Neural cell (in vitro differentiated cells): ENCODE results near the gene COLEC12. TPM values are rescaled to one million over a fixed set of nuclear protein-coding genes. Genes with fewer than 3 reads are reported as not detected.

Experiments used
- H2AFZ ChIP-seq: fragments of 200-600, 300-800 bp; sonication (generic), shearing (Covaris generic); 2 replicates; pipeline ENCODE4 v1.6.0; 2014; ENCODE audit warnings: low read depth, mild to moderate bottlenecking, antibody characterized with exemption, low read length, moderate library complexity
- H3F3A ChIP-seq: fragments of 200-600 bp; shearing (Covaris generic); 2 replicates; pipeline ENCODE4 v1.6.1; 2016; ENCODE audit warnings: mild to moderate bottlenecking, moderate library complexity, mixed read lengths, antibody characterized with exemption, low read length; ENCODE audit not compliant: insufficient read depth, poor library complexity, severe bottlenecking
- H3K27ac ChIP-seq: fragments of 200-600, 300-800 bp; sonication (generic), shearing (Covaris generic); 2 replicates; pipeline ENCODE4 v1.5.1; 2014; ENCODE audit warnings: mild to moderate bottlenecking, low read length, moderate library complexity
- H3K27me3 ChIP-seq: fragments of 300-800, 200-600 bp; sonication (generic), shearing (Covaris generic); 2 replicates; pipeline ENCODE4 v1.6.0; 2014; ENCODE audit warnings: mild to moderate bottlenecking, low read depth, low read length, moderate library complexity; ENCODE audit not compliant: insufficient read depth
- H3K36me3 ChIP-seq: fragments of 300-800, 200-600 bp; sonication (generic), shearing (Covaris generic); 2 replicates; pipeline ENCODE4 v1.5.1; 2014; ENCODE audit warnings: mild to moderate bottlenecking, antibody characterized with exemption, low read length, moderate library complexity; ENCODE audit not compliant: insufficient read depth
- H3K4me2 ChIP-seq: fragments of 300-800, 200-600 bp; sonication (generic), shearing (Covaris generic); 2 replicates; pipeline ENCODE4 v1.6.0; 2014; ENCODE audit warnings: mild to moderate bottlenecking, low read length
- H3K4me3 ChIP-seq: fragments of 300-800, 200-600 bp; sonication (generic), shearing (Covaris generic); 2 replicates; pipeline ENCODE4 v1.5.1; 2014; ENCODE audit warnings: mild to moderate bottlenecking, low read length, moderate library complexity
- H3K79me2 ChIP-seq: fragments of 200-600 bp; shearing (Covaris generic); replicated peaks from 2 replicates; pipeline ENCODE4 v1.6.0; 2014; ENCODE audit warnings: mild to moderate bottlenecking, low read length, moderate library complexity; ENCODE audit not compliant: insufficient read depth
- H3K9ac ChIP-seq: fragments of 300-800, 200-600 bp; sonication (generic), shearing (Covaris generic); 2 replicates; pipeline ENCODE4 v1.6.1; 2016; ENCODE audit warnings: mild to moderate bottlenecking, low read length, mixed read lengths
- H3K9me2 ChIP-seq: fragments of 200-600 bp; shearing (Covaris generic); 2 replicates; pipeline ENCODE4 v1.6.1; 2016; ENCODE audit warnings: mild to moderate bottlenecking, low read length, mixed read lengths; ENCODE audit not compliant: insufficient read depth
- H3K9me3 ChIP-seq: fragments of 200-600, 300-800 bp; sonication (generic), shearing (Covaris generic); 2 replicates; pipeline ENCODE4 v1.6.1; 2016; ENCODE audit warnings: mild to moderate bottlenecking, mixed run types, low read length, moderate library complexity, mixed read lengths
- H4K20me1 ChIP-seq: fragments of 200-600 bp; shearing (Covaris generic); 2 replicates; pipeline ENCODE4 v1.6.1; 2016; ENCODE audit warnings: mild to moderate bottlenecking, mixed run types; ENCODE audit not compliant: insufficient read depth
- CTCF ChIP-seq: fragments of 450-650 bp; IDR thresholded peaks from 2 replicates; pipeline ENCODE4 v1.5.1; 2014; ENCODE audit warnings: antibody characterized with exemption, mild to moderate bottlenecking, moderate library complexity; ENCODE audit not compliant: poor library complexity, severe bottlenecking
- EP300 ChIP-seq: fragments of 450-650 bp; conservative IDR thresholded peaks from 2 replicates; pipeline ENCODE4 v1.6.1; 2014; ENCODE audit warnings: antibody characterized with exemption, mild to moderate bottlenecking, moderate library complexity; ENCODE audit not compliant: poor library complexity, severe bottlenecking
- EZH2 ChIP-seq: fragments of 200-600, 300-800 bp; shearing (Covaris generic), sonication (generic); IDR thresholded peaks from 2 replicates; pipeline ENCODE4 v1.6.1; 2014; ENCODE audit warnings: antibody characterized with exemption, low read length, borderline replicate concordance, mild to moderate bottlenecking; ENCODE audit not compliant: insufficient read depth, poor library complexity, severe bottlenecking
- MXI1 ChIP-seq: fragments of 450-650 bp; conservative IDR thresholded peaks from 2 replicates; pipeline ENCODE4 v1.6.1; 2014; ENCODE audit warnings: antibody characterized with exemption, mild to moderate bottlenecking; ENCODE audit not compliant: poor library complexity, severe bottlenecking
- POLR2AphosphoS5 ChIP-seq: IDR thresholded peaks from 2 replicates; pipeline ENCODE4 v1.6.1; 2012
- RAD21 ChIP-seq: fragments of 450-650 bp; conservative IDR thresholded peaks from 2 replicates; pipeline ENCODE4 v1.6.1; 2014; ENCODE audit warnings: antibody characterized with exemption, mild to moderate bottlenecking, moderate library complexity
- REST ChIP-seq: IDR thresholded peaks from 2 replicates; pipeline ENCODE4 v1.6.1; 2012; ENCODE audit warnings: borderline replicate concordance
- SMC3 ChIP-seq: fragments of 450-650 bp; conservative IDR thresholded peaks from 2 replicates; pipeline ENCODE4 v1.6.1; 2014; ENCODE audit warnings: antibody characterized with exemption, mild to moderate bottlenecking, moderate library complexity; ENCODE audit not compliant: poor library complexity
- TAF1 ChIP-seq: IDR thresholded peaks from 2 replicates; pipeline ENCODE4 v1.6.1; 2012; ENCODE audit warnings: low read depth
- polyA plus RNA-seq: library from polyadenylated mRNA; depleted of rRNA; stranded (reverse); fragments of >200 nt; gene quantifications from 2 replicates; pipeline ENCODE4 v1.2.3, GENCODE V29; 2014

COLEC12 gene
- polyA plus RNA-seq, 1 donor from 2014 or later = 0.42 TPM

- H3K9ac ChIP-seq = no peak overlapping the region
- no peaks in the 10 kb centered on the region for H3K9me2 ChIP-seq
- H3K9me3 ChIP-seq = no peaks in the 10 kb centered on the region
- no peaks in the 10 kb centered on the region for H3F3A ChIP-seq
- no peaks in the 10 kb centered on the region for H3K36me3 ChIP-seq
- no peak overlapping the region for H3K4me3 ChIP-seq
- TF ChIP-seq REST = no peak
- TF ChIP-seq POLR2AphosphoS5 = no peak
- no peak for TF ChIP-seq TAF1
- TF ChIP-seq CTCF = no peak
- no peak for TF ChIP-seq EZH2
- TF ChIP-seq SMC3 = no peak
- no peak overlapping the region for H3K4me2 ChIP-seq
- no peak overlapping the region for H2AFZ ChIP-seq
- H4K20me1 ChIP-seq = no peaks in the 10 kb centered on the region
- H3K27me3 ChIP-seq = no peaks in the 10 kb centered on the region
- H3K27ac ChIP-seq = no peak overlapping the region
- no peaks in the 10 kb centered on the region for H3K79me2 ChIP-seq
Measured at GRCh38 chr18:508835-509234, 8.3 kb upstream of the COLEC12 start.

- Histone ChIP-seq H3K9me2 (no peaks in the 10 kb centered on the region), H3F3A (no peaks in the 10 kb centered on the region), H3K27ac (no peak overlapping the region), H3K27me3 (no peaks in the 10 kb centered on the region), H3K4me3 (no peak overlapping the region), H2AFZ (no peak overlapping the region), H3K9me3 (no peaks in the 10 kb centered on the region), H4K20me1 (no peaks in the 10 kb centered on the region), H3K36me3 (no peaks in the 10 kb centered on the region), H3K9ac (no peak overlapping the region), H3K4me2 (no peak overlapping the region), H3K79me2 (no peaks in the 10 kb centered on the region)
- TF ChIP-seq TAF1 = no peak
- TF ChIP-seq SMC3 = no peak
- TF ChIP-seq POLR2AphosphoS5 = no peak
- TF ChIP-seq EP300 = no peak
- TF ChIP-seq CTCF = no peak
- no peak for TF ChIP-seq RAD21
- no peak for TF ChIP-seq EZH2
- no peak for TF ChIP-seq MXI1
- TF ChIP-seq REST = no peak
Measured at GRCh38 chr18:507636-508035, 7.1 kb upstream of the COLEC12 start.
